GM12878 (cell line): ENCODE measurements around the gene KCNJ14. TPM values are rescaled to one million over a fixed set of nuclear protein-coding genes. Genes with fewer than 3 reads are reported as not detected.

Experiments
- ATAC-seq: fragments of 200-7000 bp; cut with Tn5 transposase; 3 replicates; pipeline ENCODE4 v1.9.1; 2020; ENCODE audit warnings: mild to moderate bottlenecking, moderate library complexity
- BruUV-seq: library from RNA; stranded (reverse); fragments of 400-500 nt; replicated peaks from 2 replicates; lab custom pipeline; 2021; lab: Mats Ljungman, UMichigan
- CTCF ChIA-PET: fragments of 300-600 bp; sonication (Branson Sonifier 250); formaldehyde crosslinking; extraction: SDS; loops from one replicate; lab custom pipeline; 2021; ENCODE audit warnings: inconsistent platforms; lab: Yijun Ruan, JAX
- POLR2A ChIA-PET: fragments of 350-600 bp; formaldehyde crosslinking; extraction: SDS; loops from one replicate; lab custom pipeline; 2021; ENCODE audit warnings: inconsistent platforms; lab: Charles Lee
- RAD21 ChIA-PET: fragments of 300-600 bp; sonication (Branson Sonifier 250); formaldehyde crosslinking; loops from one replicate; lab custom pipeline; 2023; ENCODE audit warnings: antibody characterized with exemption; ENCODE audit not compliant: unreplicated experiment; lab: Charles Lee
- SMC1A ChIA-PET: fragments of 300-600 bp; sonication (Branson Sonifier 250); formaldehyde crosslinking; loops from one replicate; lab custom pipeline; 2023; ENCODE audit not compliant: unreplicated experiment, uncharacterized antibody; lab: Charles Lee
- DNase-seq: peaks from one replicate; pipeline ENCODE4 v3.0.0-alpha.2; 2011; ENCODE audit warnings: low read depth, low spot score
- FAIRE-seq: peaks from 3 replicates; lab custom pipeline; 2011; peaks lifted over from hg19 to GRCh38; lab: Jason Lieb, UNC
- H2AFZ ChIP-seq: 2 replicates; pipeline ENCODE4 v1.6.0; 2011; ENCODE audit warnings: low read depth, low read length, control low read depth; ENCODE audit not compliant: control insufficient read depth
- H3K27ac ChIP-seq: 2 replicates; pipeline ENCODE4 v1.5.1; 2011; ENCODE audit warnings: control low read depth; ENCODE audit not compliant: control insufficient read depth, insufficient read depth
- H3K27me3 ChIP-seq, 2 experiments: replicated peaks in 1 of 2; 2 replicates each; pipeline versions ENCODE4 v1.6.0 to v1.6.1; 2011; ENCODE audit warnings: low read length in 1 of 2; ENCODE audit not compliant: control insufficient read depth in 2 of 2, insufficient read depth in 2 of 2
- H3K36me3 ChIP-seq, 2 experiments: 2 replicates each; pipeline ENCODE4 v1.5.1; 2011; ENCODE audit warnings: low read length in 1 of 2; ENCODE audit not compliant: control insufficient read depth in 2 of 2, insufficient read depth in 2 of 2
- H3K4me1 ChIP-seq: 2 replicates; pipeline ENCODE4 v1.6.1; 2011; ENCODE audit warnings: mild to moderate bottlenecking, low read length, moderate library complexity, mixed read lengths; ENCODE audit not compliant: control insufficient read depth, insufficient read depth
- H3K4me2 ChIP-seq: 2 replicates; pipeline ENCODE4 v1.6.0; 2011; ENCODE audit warnings: control low read depth; ENCODE audit not compliant: control insufficient read depth, insufficient read depth
- H3K4me3 ChIP-seq: fragments of 200-600 bp; sonication (generic); 2 replicates; pipeline ENCODE4 v1.5.1; 2016
- H3K79me2 ChIP-seq: 2 replicates; pipeline ENCODE4 v1.6.0; 2011; ENCODE audit warnings: low read length; ENCODE audit not compliant: control insufficient read depth, insufficient read depth
- H3K9ac ChIP-seq: 2 replicates; pipeline ENCODE4 v1.8.0; 2011; ENCODE audit warnings: low read length, control low read depth, mixed read lengths; ENCODE audit not compliant: control insufficient read depth, insufficient read depth
- H3K9me3 ChIP-seq: replicated peaks from 3 replicates; pipeline ENCODE4 v1.5.1; 2011; ENCODE audit warnings: mild to moderate bottlenecking, low read length; ENCODE audit not compliant: control insufficient read depth, insufficient read depth
- H4K20me1 ChIP-seq: 2 replicates; pipeline ENCODE4 v1.6.0; 2011; ENCODE audit not compliant: control insufficient read depth, insufficient read depth
- CREB1 ChIP-seq: IDR thresholded peaks from 2 replicates; pipeline ENCODE4 v1.6.1; 2012; ENCODE audit warnings: low read depth, mild to moderate bottlenecking, inconsistent platforms
- WGBS: methylation state at CpG from one replicate; pipeline ENCODE4 v1.1.6; 2016; ENCODE audit warnings: low lambda C conversion rate; ENCODE audit not compliant: insufficient replicate concordance, insufficient coverage; ENCODE audit errors: missing lambda C conversion rate; 5-methylcytosine and 5-hydroxymethylcytosine counted together
- in situ Hi-C: fragments of 300-500 bp; cut with MboI; formaldehyde crosslinking; loops from 9 replicates; pipeline ENCODE4 v1.14.3; 2018; ENCODE audit warnings: mixed read lengths
- intact Hi-C: fragments of 100-400 bp; cut with micrococcal nuclease; formaldehyde crosslinking; loops from one replicate; pipeline ENCODE4 v1.14.2; 2022; ENCODE audit not compliant: unreplicated experiment
- polyA plus RNA-seq, 11 experiments: library from polyadenylated mRNA; depleted of rRNA in 4 of 11; unstranded in 6 of 11; stranded (reverse) in 5 of 11; fragments of >200 nt; fragmentation: Nextera tagmentation in 4 of 11; fragmentation: Illumina TruSeq in 1 of 11; extraction: Ambion mirVana in 4 of 11; extraction: Trizol in 1 of 11; gene quantifications; 1 replicate in 1 of 11; 2 replicates in 10 of 11; pipeline versions ENCODE4 v1.2.1 to v1.2.3, GENCODE V29; 2011 to 2016; ENCODE audit warnings: inconsistent platforms in 2 of 11, missing spikeins in 2 of 11, low read depth in 1 of 11
- total RNA-seq, 4 experiments: library from RNA; depleted of rRNA in 3 of 4; stranded (reverse); fragments of >200 nt in 3 of 4; fragmentation: Illumina TruSeq in 1 of 4; extraction: Trizol in 1 of 4; gene quantifications; 2 replicates each; pipeline versions ENCODE4 v1.2.1 to v1.2.3, GENCODE V29; 2013 to 2021
- TF ChIP-seq, protein P1 (sequence below): fragments of 150-350 bp; IDR thresholded peaks from 2 replicates; pipeline ENCODE4 v1.6.1; 2016; ENCODE audit warnings: low read depth, low read length

The KCNJ14 gene
- total and polyA plus RNA-seq, 10 of the 15 experiments (the other 5 are each of a cell fraction or from before 2014, with no cell fraction given): 0.24 to 1.4 (median 0.42) TPM

DNA sequence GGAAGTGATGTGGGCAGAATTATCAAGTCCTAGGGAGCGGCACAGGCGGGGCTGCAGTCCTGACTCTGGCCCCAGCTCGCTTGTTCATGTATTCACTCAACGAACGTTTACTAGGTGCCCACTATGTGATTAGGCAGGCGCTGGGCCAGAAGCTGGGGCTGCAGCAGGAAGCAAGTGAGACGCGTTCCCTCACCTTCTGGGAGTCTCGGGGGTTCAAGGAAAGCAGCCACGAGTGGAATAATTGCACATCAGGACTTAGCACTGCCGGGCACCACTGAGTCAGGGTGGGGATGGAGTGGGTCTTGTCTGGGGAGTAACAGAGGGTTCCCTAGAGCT, 58.7 kb downstream of the KCNJ14 start:
- Histone ChIP-seq H3K4me2 (peak overlapping the region; percentile 60), H3K9me3 (no peaks in the 10 kb centered on the region), H3K4me3 (peak overlapping the region; percentile 93; the same call in 1 of the 2 replicates), H3K27me3 (peaks cover 2 to 4% of the 10 kb centered on the region in 2 experiments; a peak in 3 of 4 replicates), H4K20me1 (no peaks in the 10 kb centered on the region; the same call in 1 of the 2 replicates), H2AFZ (peak overlapping the region; percentile 95), H3K27ac (no peak overlapping the region), H3K9ac (no peak overlapping the region), H3K79me2 (no peaks in the 10 kb centered on the region), H3K36me3 (no peaks in the 10 kb centered on the region), H3K4me1 (peaks cover 18% of the 10 kb centered on the region)
- ChIA-PET SMC1A (interaction anchor here (0.6 kb wide), 1 partner anchor 8 kb away, joined by 4 read pairs; no protein-coding TSS in a partner anchor), CTCF (interaction anchor here (0.6 to 2.6 kb wide), 5 partner anchors 24 to 123 kb away, joined by 3 to 13 read pairs (median 3); partner anchors contain the start of gene KDELR1), RAD21 (interaction anchor here (1.3 kb wide), 1 partner anchor 70 kb away, joined by 6 read pairs; no protein-coding TSS in a partner anchor), POLR2A (interaction anchor here (0.5 to 1.2 kb wide), 2 partner anchors 24 to 183 kb away, joined by 3 read pairs; no protein-coding TSS in a partner anchor)
- no peak for DNase-seq
- in situ Hi-C loops: no loop called here
- WGBS: 23% methylated on average over 11 of the region's 11 CpGs
- FAIRE-seq: no peak
- no TSS peak for BruUV-seq
- intact Hi-C loops: no loop called here
- TF ChIP-seq, protein P1, sequence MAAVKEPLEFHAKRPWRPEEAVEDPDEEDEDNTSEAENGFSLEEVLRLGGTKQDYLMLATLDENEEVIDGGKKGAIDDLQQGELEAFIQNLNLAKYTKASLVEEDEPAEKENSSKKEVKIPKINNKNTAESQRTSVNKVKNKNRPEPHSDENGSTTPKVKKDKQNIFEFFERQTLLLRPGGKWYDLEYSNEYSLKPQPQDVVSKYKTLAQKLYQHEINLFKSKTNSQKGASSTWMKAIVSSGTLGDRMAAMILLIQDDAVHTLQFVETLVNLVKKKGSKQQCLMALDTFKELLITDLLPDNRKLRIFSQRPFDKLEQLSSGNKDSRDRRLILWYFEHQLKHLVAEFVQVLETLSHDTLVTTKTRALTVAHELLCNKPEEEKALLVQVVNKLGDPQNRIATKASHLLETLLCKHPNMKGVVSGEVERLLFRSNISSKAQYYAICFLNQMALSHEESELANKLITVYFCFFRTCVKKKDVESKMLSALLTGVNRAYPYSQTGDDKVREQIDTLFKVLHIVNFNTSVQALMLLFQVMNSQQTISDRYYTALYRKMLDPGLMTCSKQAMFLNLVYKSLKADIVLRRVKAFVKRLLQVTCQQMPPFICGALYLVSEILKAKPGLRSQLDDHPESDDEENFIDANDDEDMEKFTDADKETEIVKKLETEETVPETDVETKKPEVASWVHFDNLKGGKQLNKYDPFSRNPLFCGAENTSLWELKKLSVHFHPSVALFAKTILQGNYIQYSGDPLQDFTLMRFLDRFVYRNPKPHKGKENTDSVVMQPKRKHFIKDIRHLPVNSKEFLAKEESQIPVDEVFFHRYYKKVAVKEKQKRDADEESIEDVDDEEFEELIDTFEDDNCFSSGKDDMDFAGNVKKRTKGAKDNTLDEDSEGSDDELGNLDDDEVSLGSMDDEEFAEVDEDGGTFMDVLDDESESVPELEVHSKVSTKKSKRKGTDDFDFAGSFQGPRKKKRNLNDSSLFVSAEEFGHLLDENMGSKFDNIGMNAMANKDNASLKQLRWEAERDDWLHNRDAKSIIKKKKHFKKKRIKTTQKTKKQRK: no peak
- 0 out of 2 replicates have a peak, but pooled peaks have one; percentile 4 for TF ChIP-seq CREB1
- ATAC-seq: no peak
